GM12878 (cell line): ENCODE results near the gene GZMH.

Source experiments
- BRCA1 ChIP-seq: IDR thresholded peaks from 2 replicates; pipeline ENCODE4 v1.6.1; 2011; ENCODE audit warnings: low read depth, low read length, improper control_type of control experiment
- MXI1 ChIP-seq: fragments of 150-350 bp; IDR thresholded peaks from 2 replicates; pipeline ENCODE4 v1.6.1; 2011; ENCODE audit warnings: low read depth, mild to moderate bottlenecking, inconsistent platforms, low read length, improper control_type of control experiment
- POLR2AphosphoS5 ChIP-seq: IDR thresholded peaks from 2 replicates; pipeline ENCODE4 v1.6.1; 2011; ENCODE audit warnings: mild to moderate bottlenecking, low read length, inconsistent platforms
- WRNIP1 ChIP-seq: IDR thresholded peaks from 2 replicates; pipeline ENCODE4 v1.6.1; 2011; ENCODE audit warnings: low read depth, low read length, improper control_type of control experiment, borderline replicate concordance

DNA sequence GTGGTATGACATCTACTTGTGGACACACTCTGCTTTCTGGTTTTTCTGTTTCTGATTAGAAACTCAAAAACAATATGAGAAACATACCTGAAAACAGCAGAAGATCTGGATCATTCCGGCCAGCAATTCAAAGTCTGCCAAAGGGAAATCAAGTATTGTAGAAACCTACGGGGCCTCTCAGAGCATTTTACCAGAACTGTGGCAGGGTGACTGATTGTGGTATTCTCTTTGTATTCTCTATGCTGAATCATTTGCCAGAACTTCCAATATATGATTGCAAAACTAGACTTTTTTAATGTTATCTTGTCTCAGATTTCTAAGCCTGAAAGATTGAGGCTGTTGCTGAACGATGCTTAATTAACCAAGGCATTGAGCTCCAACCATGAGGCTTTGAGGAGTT is 30.4 kb upstream of the GZMH start:
- no peak for TF ChIP-seq WRNIP1
- no peak for TF ChIP-seq MXI1
- no peak for TF ChIP-seq BRCA1
- TF ChIP-seq POLR2AphosphoS5, result no peak
